SU-DHL-6 (cell line): ENCODE measurements around the gene CHRNA4.

Source experiments
- EZH2phosphoT487 ChIP-seq: fragments of 200-600 bp; sonication (generic), shearing (Covaris generic); conservative IDR thresholded peaks from 2 replicates; pipeline ENCODE4 v1.6.1; 2018; ENCODE audit warnings: mild to moderate bottlenecking, antibody characterized with exemption, low read length, moderate library complexity, mixed read lengths
- TF ChIP-seq, protein P1 (sequence below): fragments of 200-600 bp; sonication (generic); IDR thresholded peaks from one replicate; pipeline ENCODE4 v1.5.1; 2017; ENCODE audit warnings: antibody characterized with exemption, mild to moderate bottlenecking, low read length, moderate library complexity; ENCODE audit not compliant: insufficient read depth, poor library complexity, severe bottlenecking

DNA sequence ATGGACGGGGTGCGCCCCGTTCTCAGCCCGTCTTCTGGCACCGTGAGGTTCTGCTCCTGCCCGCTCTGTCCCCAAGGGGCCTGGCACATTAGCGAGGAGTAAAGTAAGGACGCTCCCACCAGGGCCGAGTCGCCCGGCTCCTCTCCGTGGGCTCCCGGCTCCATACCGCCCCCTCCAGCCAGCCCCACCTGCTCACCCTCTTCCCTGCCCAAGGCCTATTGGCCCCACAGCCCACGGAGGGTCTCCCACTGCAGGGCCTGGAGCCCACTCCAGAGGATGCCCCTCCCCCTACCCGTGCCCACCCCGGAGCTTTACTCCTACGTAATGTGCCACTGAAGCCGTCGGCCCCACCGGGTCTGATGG is 47.5 kb upstream of the CHRNA4 start:
- TF ChIP-seq, protein P1, sequence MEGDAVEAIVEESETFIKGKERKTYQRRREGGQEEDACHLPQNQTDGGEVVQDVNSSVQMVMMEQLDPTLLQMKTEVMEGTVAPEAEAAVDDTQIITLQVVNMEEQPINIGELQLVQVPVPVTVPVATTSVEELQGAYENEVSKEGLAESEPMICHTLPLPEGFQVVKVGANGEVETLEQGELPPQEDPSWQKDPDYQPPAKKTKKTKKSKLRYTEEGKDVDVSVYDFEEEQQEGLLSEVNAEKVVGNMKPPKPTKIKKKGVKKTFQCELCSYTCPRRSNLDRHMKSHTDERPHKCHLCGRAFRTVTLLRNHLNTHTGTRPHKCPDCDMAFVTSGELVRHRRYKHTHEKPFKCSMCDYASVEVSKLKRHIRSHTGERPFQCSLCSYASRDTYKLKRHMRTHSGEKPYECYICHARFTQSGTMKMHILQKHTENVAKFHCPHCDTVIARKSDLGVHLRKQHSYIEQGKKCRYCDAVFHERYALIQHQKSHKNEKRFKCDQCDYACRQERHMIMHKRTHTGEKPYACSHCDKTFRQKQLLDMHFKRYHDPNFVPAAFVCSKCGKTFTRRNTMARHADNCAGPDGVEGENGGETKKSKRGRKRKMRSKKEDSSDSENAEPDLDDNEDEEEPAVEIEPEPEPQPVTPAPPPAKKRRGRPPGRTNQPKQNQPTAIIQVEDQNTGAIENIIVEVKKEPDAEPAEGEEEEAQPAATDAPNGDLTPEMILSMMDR, result no peak
- no peak for TF ChIP-seq EZH2phosphoT487
